B cell (primary cell): Measurements from ENCODE around the gene CPE. TPM values are rescaled to one million over a fixed set of nuclear protein-coding genes. Genes with fewer than 3 reads are reported as not detected.

ENCODE experiments used
- ATAC-seq: fragments of 200-7000 bp; cut with Tn5 transposase; one replicate; pipeline ENCODE4 v1.10.0; 2021; ENCODE audit warnings: low read depth, mild to moderate bottlenecking, moderate number of reproducible peaks, moderate library complexity
- CTCF ChIA-PET: fragments of 350-600 bp; sonication (Branson Sonifier 250); formaldehyde crosslinking; loops from one replicate; lab custom pipeline; 2021; ENCODE audit warnings: antibody characterized with exemption, inconsistent platforms; lab: Charles Lee
- POLR2A ChIA-PET: fragments of 350-600 bp; sonication (Branson Sonifier 250); formaldehyde crosslinking; loops from one replicate; lab custom pipeline; 2021; ENCODE audit warnings: antibody characterized with exemption; lab: Charles Lee
- DNase-seq: peaks from one replicate; pipeline ENCODE4 v3.0.0; 2013
- H2AFZ ChIP-seq: 2 replicates; pipeline ENCODE4 v1.6.1; 2012; ENCODE audit warnings: mild to moderate bottlenecking, low read depth, low read length; ENCODE audit not compliant: insufficient read depth, poor library complexity, severe bottlenecking
- H3K27ac ChIP-seq, 2 donors: 1 replicate in 1 of 2; 2 replicates in 1 of 2; pipeline ENCODE4 v1.5.1; 2012 to 2013; ENCODE audit warnings: low read length in 2 of 2, mild to moderate bottlenecking in 2 of 2, moderate library complexity in 1 of 2
- H3K27me3 ChIP-seq, 4 experiments: fragments of 200-600 bp in 1 of 4; sonication (generic) in 1 of 4; replicated peaks in 1 of 4; 1 replicate in 2 of 4; 2 replicates in 2 of 4; pipeline versions ENCODE4 v1.6.1 to v1.7.0; 2013 to 2016; ENCODE audit warnings: low read length in 3 of 4, mild to moderate bottlenecking in 2 of 4, mixed read lengths in 1 of 4, moderate library complexity in 1 of 4; ENCODE audit not compliant: insufficient read depth in 4 of 4, control insufficient read depth in 3 of 4; ENCODE audit errors: control extremely low read depth in 1 of 4
- H3K36me3 ChIP-seq, 2 experiments: replicated peaks in 1 of 2; 1 replicate in 1 of 2; 2 replicates in 1 of 2; pipeline versions ENCODE4 v1.6.1 to v1.7.1; 2013; ENCODE audit warnings: low read length in 1 of 2; ENCODE audit not compliant: insufficient read depth in 2 of 2, control insufficient read depth in 1 of 2; ENCODE audit errors: control extremely low read depth in 1 of 2, extremely low read depth in 1 of 2
- H3K4me1 ChIP-seq, 2 donors: fragments of 200-600 bp in 1 of 2; sonication (generic) in 1 of 2; 1 replicate in 1 of 2; 2 replicates in 1 of 2; pipeline versions ENCODE4 v1.5.1 to v1.6.1; 2013 to 2017; ENCODE audit warnings: low read length in 2 of 2; ENCODE audit not compliant: control insufficient read depth in 2 of 2, insufficient read depth in 2 of 2
- H3K4me2 ChIP-seq: replicated peaks from 2 replicates; pipeline ENCODE3; 2012; ENCODE audit warnings: mild to moderate bottlenecking, low read depth, low read length; ENCODE audit not compliant: poor library complexity, severe bottlenecking
- H3K4me3 ChIP-seq, 5 experiments: fragments of 200-600 bp in 1 of 5; sonication (generic) in 1 of 5; 1 replicate in 3 of 5; 2 replicates in 2 of 5; pipeline versions ENCODE4 v1.5.1 to v1.7.0; 2011 to 2016; ENCODE audit warnings: low read length in 4 of 5, mild to moderate bottlenecking in 4 of 5, low read depth in 2 of 5, control low read depth in 1 of 5, moderate library complexity in 1 of 5; ENCODE audit not compliant: insufficient read depth in 1 of 5; ENCODE audit errors: control extremely low read depth in 1 of 5, extremely low read depth in 1 of 5
- H3K79me2 ChIP-seq: fragments of 200-600 bp; sonication (generic); one replicate; pipeline ENCODE4 v1.6.0; 2016; ENCODE audit warnings: low read length; ENCODE audit not compliant: control insufficient read depth, insufficient read depth
- H3K9ac ChIP-seq: fragments of 200-600 bp; sonication (generic); 2 replicates; pipeline ENCODE4 v1.6.1; 2017; ENCODE audit warnings: mild to moderate bottlenecking, low read length, moderate library complexity
- H3K9me3 ChIP-seq, 3 donors: one replicate each; pipeline versions ENCODE4 v1.6.1 to v1.7.1; 2013; ENCODE audit warnings: low read length in 2 of 3; ENCODE audit not compliant: control insufficient read depth in 2 of 3, insufficient read depth in 1 of 3; ENCODE audit errors: control extremely low read depth in 1 of 3
- H4K20me1 ChIP-seq: 2 replicates; pipeline ENCODE4 v1.6.0; 2012; ENCODE audit warnings: mild to moderate bottlenecking, low read length; ENCODE audit not compliant: insufficient read depth, control insufficient read depth, poor library complexity, severe bottlenecking
- H3K27ac Mint-ChIP-seq: one replicate; pipeline ENCODE4 v1.8.0; 2021; ENCODE audit warnings: mixed read lengths
- H3K27me3 Mint-ChIP-seq: one replicate; pipeline ENCODE4 v1.8.0; 2021; ENCODE audit warnings: mixed read lengths
- H3K4me1 Mint-ChIP-seq: one replicate; pipeline ENCODE4 v1.8.0; 2021; ENCODE audit warnings: mixed read lengths
- H3K4me3 Mint-ChIP-seq: one replicate; pipeline ENCODE4 v1.8.0; 2021; ENCODE audit warnings: mixed read lengths
- H3K9me3 Mint-ChIP-seq: one replicate; pipeline ENCODE4 v1.8.0; 2022; ENCODE audit warnings: mixed read lengths; ENCODE audit not compliant: insufficient read depth
- CTCF ChIP-seq: fragments of 200-600 bp; IDR thresholded peaks from one replicate; pipeline ENCODE4 v1.8.0; 2022; ENCODE audit warnings: antibody characterized with exemption, mild to moderate bottlenecking
- EZH2 ChIP-seq: IDR thresholded peaks from 2 replicates; pipeline ENCODE4 v1.6.1; 2012; ENCODE audit warnings: borderline replicate concordance, low read depth, mild to moderate bottlenecking, moderate library complexity, low read length; ENCODE audit not compliant: insufficient read depth, poor library complexity, severe bottlenecking
- WGBS: methylation state at CpG from one replicate; pipeline ENCODE4 v1.1.5; 2013; ENCODE audit warnings: missing lambda C conversion rate; ENCODE audit not compliant: insufficient coverage; 5-methylcytosine and 5-hydroxymethylcytosine counted together
- intact Hi-C: fragments of 100-400 bp; cut with micrococcal nuclease; formaldehyde crosslinking; loops from one replicate; pipeline ENCODE4 v1.10.0; 2022
- polyA plus RNA-seq: library from polyadenylated mRNA; depleted of rRNA; stranded (reverse); fragments of >200 nt; gene quantifications from 2 replicates; pipeline ENCODE4 v1.2.3, GENCODE V29; 2012
- total RNA-seq, 2 donors: library from RNA; stranded (reverse); fragments of 120-200 nt in 1 of 2; gene quantifications; 1 replicate in 1 of 2; 2 replicates in 1 of 2; pipeline versions ENCODE4 v1.2.3 to v1.2.4, GENCODE V29; 2013 to 2022

Gene CPE
- total and polyA plus RNA-seq, 2 donors (not counting 1 experiment from before 2014, with no cell fraction given), result not detected

DNA sequence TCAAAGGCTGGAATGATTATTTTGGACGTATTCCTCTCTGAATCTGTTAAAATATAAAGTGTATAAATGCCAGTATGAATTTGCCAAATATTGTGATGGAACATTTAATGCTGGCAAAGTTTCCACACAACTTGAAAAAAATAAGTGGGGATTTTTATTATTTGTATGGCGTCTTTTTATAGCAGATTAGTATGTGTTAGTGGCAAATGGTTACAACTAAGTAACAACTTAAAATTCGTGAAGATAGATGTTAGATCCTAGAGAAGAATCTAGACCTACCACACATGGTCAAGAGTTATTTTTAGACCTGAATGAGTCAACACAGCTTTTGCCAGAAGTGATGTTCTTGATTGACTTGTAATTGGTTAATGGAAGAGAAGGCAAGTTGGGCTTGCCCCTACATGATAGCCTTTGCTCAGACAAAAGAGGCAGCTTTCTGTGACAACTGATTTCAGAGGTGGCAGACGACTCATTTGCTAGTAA, 4.8 kb downstream of the CPE start:
- H4K20me1 ChIP-seq, result no peaks in the 10 kb centered on the region
- no peak overlapping the region for H3K27ac ChIP-seq
- H3K36me3 ChIP-seq, result no peaks in the 10 kb centered on the region
- H3K9me3 ChIP-seq, result no peaks in the 10 kb centered on the region
- peaks cover 3% of the 10 kb centered on the region for H3K4me1 Mint-ChIP-seq
- H2AFZ ChIP-seq, result no peak overlapping the region
- H3K4me3 ChIP-seq, result no peak overlapping the region
- CTCF ChIA-PET, result no interaction called here
- H3K9me3 Mint-ChIP-seq, result no peaks in the 10 kb centered on the region
- DNase-seq (no peak), ATAC-seq (no peak)
- H3K4me1 ChIP-seq, result peaks cover 7% of the 10 kb centered on the region in 2 donors
- no CpG with 5 or more reads among the region's 4 CpGs for WGBS
- H3K79me2 ChIP-seq, result no peaks in the 10 kb centered on the region
- TF ChIP-seq EZH2, result no peak
- no peak for TF ChIP-seq CTCF
- intact Hi-C loops, result no loop called here
- H3K27me3 Mint-ChIP-seq, result peaks cover 47% of the 10 kb centered on the region
- no peak overlapping the region for H3K27ac Mint-ChIP-seq
- H3K27me3 ChIP-seq, result peaks cover 0 to 15% (median 8%) of the 10 kb centered on the region in 4 experiments
- H3K4me2 ChIP-seq, result no peak overlapping the region
- H3K4me3 Mint-ChIP-seq, result no peak overlapping the region
- no peak overlapping the region for H3K9ac ChIP-seq
- POLR2A ChIA-PET, result no interaction called here

DNA sequence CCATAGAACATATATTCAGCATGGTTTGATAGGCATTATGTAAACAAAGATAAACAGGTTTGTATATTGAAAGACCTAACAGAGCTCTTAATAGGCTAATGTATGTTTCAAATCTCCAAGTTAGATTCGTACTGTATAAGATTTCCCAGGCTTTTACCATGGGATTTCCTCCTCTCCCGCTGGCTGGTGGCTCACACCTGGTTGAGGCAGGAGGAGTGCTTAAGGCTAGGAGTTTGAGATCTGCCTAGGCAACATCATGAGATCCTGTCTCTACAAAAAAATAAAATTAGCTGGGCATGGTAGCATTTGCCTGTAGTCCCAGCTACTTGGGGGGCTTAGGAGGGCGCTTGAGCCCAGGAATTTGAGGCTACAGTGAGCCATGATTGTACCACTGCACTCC, 5.4 kb downstream of the CPE start:
- Histone ChIP-seq H3K27me3 (peaks cover 0 to 12% (median 6%) of the 10 kb centered on the region in 4 experiments), H3K4me1 (peaks cover 3 to 4% of the 10 kb centered on the region in 2 donors), H3K9me3 (no peaks in the 10 kb centered on the region), H3K4me2 (no peak overlapping the region), H2AFZ (no peak overlapping the region), H3K4me3 (no peak overlapping the region), H3K36me3 (no peaks in the 10 kb centered on the region), H3K9ac (no peak overlapping the region), H3K27ac (no peak overlapping the region), H3K79me2 (no peaks in the 10 kb centered on the region), H4K20me1 (no peaks in the 10 kb centered on the region)
- Mint-ChIP-seq H3K27ac (no peak overlapping the region), H3K4me3 (no peak overlapping the region), H3K9me3 (no peaks in the 10 kb centered on the region), H3K4me1 (no peaks in the 10 kb centered on the region), H3K27me3 (peaks cover 51% of the 10 kb centered on the region)
- ChIA-PET POLR2A (interaction anchor here (1.3 kb wide), 1 partner anchor 271 kb away, joined by 3 read pairs; the partner anchor contains the start of gene TMEM192), CTCF (interaction anchor here (1.1 kb wide), 1 partner anchor 253 kb away, joined by 4 read pairs; no protein-coding TSS in a partner anchor)
- DNase-seq, result no peak
- no peak for TF ChIP-seq EZH2
- TF ChIP-seq CTCF, result no peak
- WGBS, result 100% methylated on average over 1 of the region's 3 CpGs
- intact Hi-C loops, result no loop called here
- ATAC-seq, result no peak
